ENCODE data around the gene FSTL5.

DNA sequence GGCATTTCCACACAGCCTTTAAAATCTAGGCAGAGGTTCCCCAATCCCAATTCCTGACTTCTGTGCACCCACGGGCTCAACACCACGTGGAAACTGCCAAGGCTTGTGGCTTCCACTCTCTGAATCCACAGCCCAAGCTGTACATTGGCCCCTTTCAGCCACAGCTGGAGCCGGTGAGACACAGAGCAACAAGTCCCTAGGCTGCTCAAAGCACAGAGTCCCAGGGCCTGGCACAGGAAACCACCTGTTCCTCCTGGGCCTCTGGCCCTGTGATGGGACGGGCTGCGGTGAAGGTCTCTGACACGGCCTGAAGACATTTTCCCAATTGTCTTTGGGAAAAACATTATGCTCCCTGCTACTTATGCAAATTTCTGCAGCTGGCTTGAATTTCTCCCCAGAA, 500.0 kb downstream of the FSTL5 start:
- TF ChIP-seq POLR2A (IDR thresholded peaks at IDR 0.05) = no peak
- TF ChIP-seq, protein P1, sequence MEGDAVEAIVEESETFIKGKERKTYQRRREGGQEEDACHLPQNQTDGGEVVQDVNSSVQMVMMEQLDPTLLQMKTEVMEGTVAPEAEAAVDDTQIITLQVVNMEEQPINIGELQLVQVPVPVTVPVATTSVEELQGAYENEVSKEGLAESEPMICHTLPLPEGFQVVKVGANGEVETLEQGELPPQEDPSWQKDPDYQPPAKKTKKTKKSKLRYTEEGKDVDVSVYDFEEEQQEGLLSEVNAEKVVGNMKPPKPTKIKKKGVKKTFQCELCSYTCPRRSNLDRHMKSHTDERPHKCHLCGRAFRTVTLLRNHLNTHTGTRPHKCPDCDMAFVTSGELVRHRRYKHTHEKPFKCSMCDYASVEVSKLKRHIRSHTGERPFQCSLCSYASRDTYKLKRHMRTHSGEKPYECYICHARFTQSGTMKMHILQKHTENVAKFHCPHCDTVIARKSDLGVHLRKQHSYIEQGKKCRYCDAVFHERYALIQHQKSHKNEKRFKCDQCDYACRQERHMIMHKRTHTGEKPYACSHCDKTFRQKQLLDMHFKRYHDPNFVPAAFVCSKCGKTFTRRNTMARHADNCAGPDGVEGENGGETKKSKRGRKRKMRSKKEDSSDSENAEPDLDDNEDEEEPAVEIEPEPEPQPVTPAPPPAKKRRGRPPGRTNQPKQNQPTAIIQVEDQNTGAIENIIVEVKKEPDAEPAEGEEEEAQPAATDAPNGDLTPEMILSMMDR (IDR thresholded peaks at IDR 0.05 in 4 of 5, conservative IDR thresholded peaks at IDR 0.05 in 1 of 5) = no peak
